Measurements from ENCODE around the gene ELOA. TPM values are rescaled to one million over a fixed set of nuclear protein-coding genes. Genes with fewer than 3 reads are reported as not detected.

ELOA gene
- total and polyA plus RNA-seq, 9 of the 15 experiments (the other 6 are each of a cell fraction or from before 2014, with no cell fraction given) = 31.9 to 98.6 (median 61.3) TPM

DNA sequence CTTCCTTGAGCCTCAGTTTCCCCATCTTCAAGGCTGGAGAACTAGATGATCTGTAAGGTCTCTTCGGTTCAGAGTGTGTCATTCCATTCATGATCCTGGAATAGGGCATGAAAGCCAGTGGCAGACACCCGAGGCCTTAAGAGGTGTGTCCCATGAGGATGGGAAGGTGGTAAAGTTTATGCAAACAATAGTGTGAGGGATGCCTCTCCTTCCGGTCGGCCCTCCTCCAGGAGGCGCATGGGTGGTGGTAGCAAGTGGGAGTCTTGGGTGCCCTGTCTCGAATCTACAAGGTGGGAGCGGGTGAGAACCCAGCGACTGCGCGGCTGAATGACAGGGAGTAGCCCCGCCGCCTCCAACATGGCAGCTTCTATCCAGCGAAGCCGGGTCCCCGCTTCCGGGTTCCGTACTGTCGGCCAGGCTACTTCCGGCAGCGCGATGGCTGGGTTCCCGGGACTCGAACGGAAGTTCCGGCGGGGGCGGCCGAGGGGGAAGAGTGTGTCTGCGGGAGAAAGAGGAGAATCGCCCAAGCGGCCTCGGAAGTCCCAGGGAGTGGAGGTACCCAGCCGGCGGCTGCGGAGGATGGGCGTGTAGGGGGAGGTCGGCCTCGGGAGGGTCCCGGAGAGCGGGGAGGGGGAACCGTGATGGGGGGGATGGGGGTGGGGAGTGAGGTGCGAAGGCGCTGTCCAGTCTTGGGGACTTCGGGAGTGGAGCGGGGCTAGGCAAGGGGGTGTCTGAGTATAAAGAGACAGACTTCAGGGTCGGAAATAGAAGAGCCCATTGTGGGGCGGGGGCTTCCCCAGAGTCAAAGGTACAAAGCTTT lies 47.6 kb downstream of the ELOA start, which contains the start of gene LYPLA2 (continued):
- TF ChIP-seq IRF1 (CRISPR knock-in tag; IDR thresholded peaks at IDR 0.05; ENCODE audit: borderline replicate concordance) (no peak), CBX5 (IDR thresholded peaks at IDR 0.05; ENCODE audit: borderline replicate concordance, low read depth) (no peak), MAFG (tag; conservative IDR thresholded peaks at IDR 0.05) (no peak), HMG20A (CRISPR knock-in tag; conservative IDR thresholded peaks at IDR 0.05) (no peak), ETS2 (tag; IDR thresholded peaks at IDR 0.05; ENCODE audit: borderline replicate concordance, poor library complexity, severe bottlenecking) (no peak), ZNF280A (IDR thresholded peaks at IDR 0.05; ENCODE audit: low read depth, partially characterized antibody) (no peak), SETDB1 (IDR thresholded peaks at IDR 0.05; ENCODE audit: low read length) (no peak), CBFA2T2 (conservative IDR thresholded peaks at IDR 0.05) (no peak), ZNF280B (CRISPR knock-in tag; IDR thresholded peaks at IDR 0.05) (no peak), NELFE (IDR thresholded peaks at IDR 0.05; ENCODE audit: insufficient read depth, insufficient read length) (no peak), CTCFL (IDR thresholded peaks at IDR 0.05; ENCODE audit: borderline replicate concordance, insufficient read depth, low read depth, low read length, poor library complexity, severe bottlenecking) (no peak), HMG20B (CRISPR knock-in tag; IDR thresholded peaks at IDR 0.05) (0 out of 2 replicates have a peak, but pooled peaks have one; percentile 10), TBP (optimal IDR thresholded peaks at IDR 0.05; ENCODE audit: low read depth, low read length) (peak; percentile 68), JUND (IDR thresholded peaks at IDR 0.05; ENCODE audit: borderline replicate concordance, low read depth, low read length) (peak; percentile 35; the same call in 1 of the 2 replicates), JUND (tag; IDR thresholded peaks at IDR 0.05; ENCODE audit: borderline replicate concordance, low read depth, low read length) (no peak; the same call in 2 of the 3 replicates), MLLT1 (IDR thresholded peaks at IDR 0.05) (no peak)
- TF ChIP-seq, protein P1, sequence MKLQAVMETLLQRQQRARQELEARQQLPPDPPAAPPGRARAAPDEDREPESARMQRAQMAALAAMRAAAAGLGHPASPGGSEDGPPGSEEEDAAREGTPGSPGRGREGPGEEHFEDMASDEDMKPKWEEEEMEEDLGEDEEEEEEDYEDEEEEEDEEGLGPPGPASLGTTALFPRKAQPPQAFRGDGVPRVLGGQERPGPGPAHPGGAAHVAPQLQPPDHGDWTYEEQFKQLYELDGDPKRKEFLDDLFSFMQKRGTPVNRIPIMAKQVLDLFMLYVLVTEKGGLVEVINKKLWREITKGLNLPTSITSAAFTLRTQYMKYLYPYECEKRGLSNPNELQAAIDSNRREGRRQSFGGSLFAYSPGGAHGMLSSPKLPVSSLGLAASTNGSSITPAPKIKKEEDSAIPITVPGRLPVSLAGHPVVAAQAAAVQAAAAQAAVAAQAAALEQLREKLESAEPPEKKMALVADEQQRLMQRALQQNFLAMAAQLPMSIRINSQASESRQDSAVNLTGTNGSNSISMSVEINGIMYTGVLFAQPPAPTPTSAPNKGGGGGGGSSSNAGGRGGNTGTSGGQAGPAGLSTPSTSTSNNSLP (IDR thresholded peaks at IDR 0.05; ENCODE audit: borderline replicate concordance, low read depth, low read length) = no peak

All from K562 (cell line).